OCI-LY1 (cell line): Measurements from ENCODE around the gene EPN3.

Source experiments
- CTCF ChIP-seq: fragments of 200-600 bp; sonication (generic), shearing (Covaris generic); IDR thresholded peaks from 2 replicates; pipeline ENCODE4 v1.5.1; 2017; ENCODE audit warnings: mild to moderate bottlenecking, antibody characterized with exemption, low read length, moderate library complexity, mixed read lengths
- EZH2 ChIP-seq: fragments of 200-600 bp; sonication (generic), shearing (Covaris generic); IDR thresholded peaks from 2 replicates; pipeline ENCODE4 v1.8.0; 2017; ENCODE audit warnings: borderline replicate concordance, mixed run types, mild to moderate bottlenecking, antibody characterized with exemption, low read length, moderate library complexity, mixed read lengths

GRCh38 chr17:50534222-50534978, 1.9 kb downstream of the EPN3 start:
- TF ChIP-seq CTCF (peak; percentile 26), EZH2 (no peak)
